HepG2 (cell line): ENCODE data around the gene ANO9. TPM values are rescaled to one million over a fixed set of nuclear protein-coding genes. Genes with fewer than 3 reads are reported as not detected.
A peak's percentile ranks its signal among the peaks of the same experiment; 100 is the strongest.

Experiments
- ATF7 ChIP-seq, 2 experiments: fragments of 450-650 bp in 1 of 2; sonication (generic) in 1 of 2; formaldehyde crosslinking in 1 of 2; IDR thresholded peaks; 2 replicates each; pipeline versions ENCODE4 v1.4.0 to v1.6.1; 2016 to 2020; ENCODE audit warnings: antibody characterized with exemption in 1 of 2, mild to moderate bottlenecking in 1 of 2, missing genetic modification reagents in 1 of 2
- ATRX ChIP-seq: sonication (generic); formaldehyde crosslinking; IDR thresholded peaks from 2 replicates; pipeline ENCODE4 v1.4.0; 2020; ENCODE audit warnings: missing genetic modification reagents, borderline replicate concordance
- BHLHE40 ChIP-seq: IDR thresholded peaks from 2 replicates; pipeline ENCODE4 v1.6.1; 2011; ENCODE audit warnings: low read length, improper control_type of control experiment
- FOSL2 ChIP-seq: sonication (generic); formaldehyde crosslinking; IDR thresholded peaks from 2 replicates; pipeline ENCODE4 v1.4.0; 2020; ENCODE audit warnings: missing genetic modification reagents
- HDAC1 ChIP-seq: sonication (generic); formaldehyde crosslinking; IDR thresholded peaks from 2 replicates; pipeline ENCODE4 v1.5.1; 2020; ENCODE audit warnings: mild to moderate bottlenecking, missing genetic modification reagents
- JUND ChIP-seq: sonication (generic); formaldehyde crosslinking; IDR thresholded peaks from 2 replicates; pipeline ENCODE4 v1.8.0; 2022; ENCODE audit warnings: mild to moderate bottlenecking, missing genetic modification reagents
- MEIS1 ChIP-seq: sonication (generic); formaldehyde crosslinking; IDR thresholded peaks from 2 replicates; pipeline ENCODE4 v1.9.0; 2021; ENCODE audit warnings: mild to moderate bottlenecking, missing genetic modification reagents, moderate library complexity, borderline replicate concordance
- MXI1 ChIP-seq: IDR thresholded peaks from 3 replicates; pipeline ENCODE4 v1.6.1; 2012; ENCODE audit warnings: low read depth, low read length, inconsistent platforms, borderline replicate concordance
- RARA ChIP-seq: IDR thresholded peaks from 2 replicates; pipeline ENCODE4 v1.6.1; 2016; ENCODE audit warnings: missing genetic modification reagents, missing compliant biosample characterization
- SAP130 ChIP-seq: IDR thresholded peaks from 2 replicates; pipeline ENCODE4 v1.6.1; 2016; ENCODE audit warnings: low read depth
- SMAD1 ChIP-seq: sonication (generic); formaldehyde crosslinking; IDR thresholded peaks from 2 replicates; pipeline ENCODE4 v1.4.0; 2020; ENCODE audit warnings: missing genetic modification reagents, low read depth, mild to moderate bottlenecking, borderline replicate concordance
- SP5 ChIP-seq: IDR thresholded peaks from 2 replicates; pipeline ENCODE4 v1.6.1; 2016; ENCODE audit warnings: low read depth, borderline replicate concordance
- SRF ChIP-seq: IDR thresholded peaks from 2 replicates; pipeline ENCODE4 v1.6.1; 2011; ENCODE audit warnings: mild to moderate bottlenecking, low read depth, low read length, moderate library complexity
- SRSF1 ChIP-seq: fragments of 200-400 bp; formaldehyde crosslinking; optimal IDR thresholded peaks from 2 replicates; pipeline ENCODE3; 2017; ENCODE audit warnings: mild to moderate bottlenecking, low read depth, low read length, moderate library complexity
- TARDBP ChIP-seq: sonication (generic); formaldehyde crosslinking; IDR thresholded peaks from 2 replicates; pipeline ENCODE4 v1.8.0; 2022; ENCODE audit warnings: mild to moderate bottlenecking, missing genetic modification reagents
- TEAD3 ChIP-seq: optimal IDR thresholded peaks from 2 replicates; pipeline ENCODE3; 2016; ENCODE audit warnings: borderline replicate concordance
- TMF1 ChIP-seq: sonication (generic); formaldehyde crosslinking; IDR thresholded peaks from 2 replicates; pipeline ENCODE4 v1.8.1; 2022; ENCODE audit warnings: low read depth, missing genetic modification reagents
- XRCC5 ChIP-seq: fragments of 200-400 bp; formaldehyde crosslinking; optimal IDR thresholded peaks from 2 replicates; pipeline ENCODE3; 2017; ENCODE audit warnings: mild to moderate bottlenecking, low read length
- ZNF34 ChIP-seq: sonication (generic); formaldehyde crosslinking; IDR thresholded peaks from 2 replicates; pipeline ENCODE4 v1.4.0; 2020; ENCODE audit warnings: mild to moderate bottlenecking, missing genetic modification reagents, borderline replicate concordance
- ZNF430 ChIP-seq: sonication (generic); formaldehyde crosslinking; IDR thresholded peaks from 2 replicates; pipeline ENCODE4 v1.9.0; 2021; ENCODE audit warnings: mild to moderate bottlenecking, missing genetic modification reagents
- ZNF501 ChIP-seq: sonication (generic); formaldehyde crosslinking; IDR thresholded peaks from 2 replicates; pipeline ENCODE4 v1.5.1; 2020; ENCODE audit warnings: mild to moderate bottlenecking, moderate library complexity, missing genetic modification reagents
- ZNF772 ChIP-seq: sonication (generic); formaldehyde crosslinking; IDR thresholded peaks from 2 replicates; pipeline ENCODE4 v1.5.0; 2020; ENCODE audit warnings: mild to moderate bottlenecking, missing genetic modification reagents
- ZNF891 ChIP-seq: sonication (generic); formaldehyde crosslinking; IDR thresholded peaks from 2 replicates; pipeline ENCODE4 v1.5.0; 2020; ENCODE audit warnings: mild to moderate bottlenecking, missing genetic modification reagents
- polyA plus RNA-seq, 8 experiments: library from polyadenylated mRNA; depleted of rRNA in 3 of 8; stranded (reverse) in 7 of 8; unstranded in 1 of 8; fragments of >200 nt; fragmentation: Illumina TruSeq in 4 of 8; extraction: Trizol in 4 of 8; gene quantifications; 2 replicates each; pipeline versions ENCODE4 v1.2.1 to v1.2.3, GENCODE V29; 2011 to 2016; ENCODE audit warnings: low read depth in 4 of 8, missing spikeins in 1 of 8, mixed read lengths in 1 of 8; ENCODE audit not compliant: insufficient read depth in 1 of 8
- total RNA-seq, 5 experiments: library from RNA; depleted of rRNA; stranded (reverse); fragments of >200 nt; fragmentation: Illumina TruSeq; extraction: Trizol; gene quantifications; 2 replicates each; pipeline ENCODE4 v1.2.3, GENCODE V29; 2016; ENCODE audit warnings: low read depth in 1 of 5
- TF ChIP-seq, protein P1 (sequence below): sonication (generic); formaldehyde crosslinking; IDR thresholded peaks from 2 replicates; pipeline ENCODE4 v1.4.0; 2020; ENCODE audit warnings: missing genetic modification reagents

Gene ANO9
- total and polyA plus RNA-seq, 2 of the 13 experiments (the other 11 are each of a cell fraction or from before 2014, with no cell fraction given), result 8.9 to 14.3 TPM

GRCh38 chr11:393219-394033, 48.4 kb downstream of the ANO9 start (continued):
- TF ChIP-seq ZNF501 (CRISPR knock-in tag) (0 out of 2 replicates have a peak, but pooled peaks have one; percentile 14), TMF1 (CRISPR knock-in tag) (0 out of 2 replicates have a peak, but pooled peaks have one; percentile 13), BHLHE40 (0 out of 2 replicates have a peak, but pooled peaks have one; percentile 25), FOSL2 (peak; percentile 89), SP5 (CRISPR knock-in tag) (peak; percentile 47), SRSF1 (peak; percentile 32), JUND (CRISPR knock-in tag) (0 out of 2 replicates have a peak, but pooled peaks have one; percentile 8), ZNF34 (CRISPR knock-in tag) (0 out of 2 replicates have a peak, but pooled peaks have one; percentile 36), TARDBP (CRISPR knock-in tag) (no peak), HDAC1 (CRISPR knock-in tag) (peak; percentile 21; the same call in 1 of the 2 replicates), ZNF430 (CRISPR knock-in tag) (0 out of 2 replicates have a peak, but pooled peaks have one; percentile 42), TEAD3 (CRISPR knock-in tag) (peak; percentile 6), ZNF891 (CRISPR knock-in tag) (0 out of 2 replicates have a peak, but pooled peaks have one; percentile 66), XRCC5 (peak; percentile 4), ATF7 (IDR thresholded peaks at IDR 0.05) (no peak), ATF7 (CRISPR knock-in tag; IDR thresholded peaks at IDR 0.05) (0 out of 2 replicates have a peak, but pooled peaks have one; percentile 18), SRF (no peak), RARA (CRISPR knock-in tag) (0 out of 2 replicates have a peak, but pooled peaks have one; percentile 10), SAP130 (peak; percentile 74), SMAD1 (0 out of 2 replicates have a peak, but pooled peaks have one; percentile 47), MXI1 (peak; percentile 63; the same call in 1 of the 3 replicates), MEIS1 (CRISPR knock-in tag) (peak; percentile 29; the same call in 1 of the 2 replicates), ZNF772 (CRISPR knock-in tag) (no peak), ATRX (no peak)
- TF ChIP-seq, protein P1, sequence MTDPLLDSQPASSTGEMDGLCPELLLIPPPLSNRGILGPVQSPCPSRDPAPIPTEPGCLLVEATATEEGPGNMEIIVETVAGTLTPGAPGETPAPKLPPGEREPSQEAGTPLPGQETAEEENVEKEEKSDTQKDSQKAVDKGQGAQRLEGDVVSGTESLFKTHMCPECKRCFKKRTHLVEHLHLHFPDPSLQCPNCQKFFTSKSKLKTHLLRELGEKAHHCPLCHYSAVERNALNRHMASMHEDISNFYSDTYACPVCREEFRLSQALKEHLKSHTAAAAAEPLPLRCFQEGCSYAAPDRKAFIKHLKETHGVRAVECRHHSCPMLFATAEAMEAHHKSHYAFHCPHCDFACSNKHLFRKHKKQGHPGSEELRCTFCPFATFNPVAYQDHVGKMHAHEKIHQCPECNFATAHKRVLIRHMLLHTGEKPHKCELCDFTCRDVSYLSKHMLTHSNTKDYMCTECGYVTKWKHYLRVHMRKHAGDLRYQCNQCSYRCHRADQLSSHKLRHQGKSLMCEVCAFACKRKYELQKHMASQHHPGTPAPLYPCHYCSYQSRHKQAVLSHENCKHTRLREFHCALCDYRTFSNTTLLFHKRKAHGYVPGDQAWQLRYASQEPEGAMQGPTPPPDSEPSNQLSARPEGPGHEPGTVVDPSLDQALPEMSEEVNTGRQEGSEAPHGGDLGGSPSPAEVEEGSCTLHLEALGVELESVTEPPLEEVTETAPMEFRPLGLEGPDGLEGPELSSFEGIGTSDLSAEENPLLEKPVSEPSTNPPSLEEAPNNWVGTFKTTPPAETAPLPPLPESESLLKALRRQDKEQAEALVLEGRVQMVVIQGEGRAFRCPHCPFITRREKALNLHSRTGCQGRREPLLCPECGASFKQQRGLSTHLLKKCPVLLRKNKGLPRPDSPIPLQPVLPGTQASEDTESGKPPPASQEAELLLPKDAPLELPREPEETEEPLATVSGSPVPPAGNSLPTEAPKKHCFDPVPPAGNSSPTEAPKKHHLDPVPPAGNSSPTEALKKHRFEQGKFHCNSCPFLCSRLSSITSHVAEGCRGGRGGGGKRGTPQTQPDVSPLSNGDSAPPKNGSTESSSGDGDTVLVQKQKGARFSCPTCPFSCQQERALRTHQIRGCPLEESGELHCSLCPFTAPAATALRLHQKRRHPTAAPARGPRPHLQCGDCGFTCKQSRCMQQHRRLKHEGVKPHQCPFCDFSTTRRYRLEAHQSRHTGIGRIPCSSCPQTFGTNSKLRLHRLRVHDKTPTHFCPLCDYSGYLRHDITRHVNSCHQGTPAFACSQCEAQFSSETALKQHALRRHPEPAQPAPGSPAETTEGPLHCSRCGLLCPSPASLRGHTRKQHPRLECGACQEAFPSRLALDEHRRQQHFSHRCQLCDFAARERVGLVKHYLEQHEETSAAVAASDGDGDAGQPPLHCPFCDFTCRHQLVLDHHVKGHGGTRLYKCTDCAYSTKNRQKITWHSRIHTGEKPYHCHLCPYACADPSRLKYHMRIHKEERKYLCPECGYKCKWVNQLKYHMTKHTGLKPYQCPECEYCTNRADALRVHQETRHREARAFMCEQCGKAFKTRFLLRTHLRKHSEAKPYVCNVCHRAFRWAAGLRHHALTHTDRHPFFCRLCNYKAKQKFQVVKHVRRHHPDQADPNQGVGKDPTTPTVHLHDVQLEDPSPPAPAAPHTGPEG (CRISPR knock-in tag), result no peak
